SK-N-SH (cell line): ENCODE results near the gene GALM. TPM values are rescaled to one million over a fixed set of nuclear protein-coding genes. Genes with fewer than 3 reads are reported as not detected.

ENCODE experiments used
- CTCF ChIA-PET: fragments of 300-600, 350-600 bp; formaldehyde crosslinking; extraction: SDS; loops from one replicate; lab custom pipeline; 2021; lab: Yijun Ruan, JAX
- POLR2A ChIA-PET: fragments of 350-600 bp; sonication (Branson Sonifier 250); formaldehyde crosslinking; extraction: SDS; loops from one replicate; lab custom pipeline; 2020; ENCODE audit warnings: antibody characterized with exemption, inconsistent platforms; lab: Yijun Ruan, JAX
- DNase-seq: peaks from one replicate; pipeline ENCODE4 v3.0.0; 2012
- H2AFZ ChIP-seq: fragments of 200-600 bp; sonication (generic); 2 replicates; pipeline ENCODE4 v1.8.1; 2016; ENCODE audit warnings: antibody characterized with exemption, mild to moderate bottlenecking, low read depth
- H3F3A ChIP-seq: fragments of 200-600 bp; sonication (generic); replicated peaks from 2 replicates; pipeline ENCODE3; 2016; ENCODE audit warnings: antibody characterized with exemption, mild to moderate bottlenecking; ENCODE audit not compliant: insufficient read depth
- H3K27ac ChIP-seq, 2 experiments: fragments of 200-500 bp in 1 of 2; fragments of 200-600 bp in 1 of 2; sonication (Bioruptor generic) in 1 of 2; sonication (generic), shearing (Covaris generic) in 1 of 2; 2 replicates each; pipeline versions ENCODE4 v1.5.1 to v1.6.1; 2014 to 2016; ENCODE audit warnings: low read depth in 2 of 2, inconsistent platforms in 1 of 2, low read length in 1 of 2, mild to moderate bottlenecking in 1 of 2, mixed read lengths in 1 of 2
- H3K27me3 ChIP-seq: fragments of 200-600 bp; sonication (generic), shearing (Covaris generic); 2 replicates; pipeline ENCODE4 v1.6.1; 2016; ENCODE audit warnings: mixed run types; ENCODE audit not compliant: insufficient read depth
- H3K36me3 ChIP-seq, 2 experiments: fragments of 200-500 bp in 1 of 2; fragments of 200-600 bp in 1 of 2; sonication (Bioruptor generic) in 1 of 2; sonication (generic) in 1 of 2; replicated peaks in 1 of 2; 2 replicates each; pipeline versions ENCODE3 to v1.5.1; 2014 to 2016; ENCODE audit warnings: low read length in 1 of 2, mild to moderate bottlenecking in 1 of 2; ENCODE audit not compliant: insufficient read depth in 2 of 2, control insufficient read depth in 1 of 2
- H3K4me1 ChIP-seq, 2 experiments: fragments of 200-500 bp in 1 of 2; fragments of 200-600 bp in 1 of 2; sonication (Bioruptor generic) in 1 of 2; sonication (generic), shearing (Covaris generic) in 1 of 2; 2 replicates each; pipeline versions ENCODE4 v1.5.1 to v1.6.1; 2014 to 2016; ENCODE audit warnings: low read depth in 1 of 2, low read length in 1 of 2, mixed run types in 1 of 2; ENCODE audit not compliant: insufficient read depth in 2 of 2, control insufficient read depth in 1 of 2
- H3K4me2 ChIP-seq: fragments of 200-600 bp; sonication (generic), shearing (Covaris generic); 2 replicates; pipeline ENCODE4 v1.6.1; 2017; ENCODE audit warnings: mixed run types
- H3K4me3 ChIP-seq, 2 experiments: fragments of 200-500 bp in 1 of 2; fragments of 200-600 bp in 1 of 2; sonication (Bioruptor generic) in 1 of 2; sonication (generic), shearing (Covaris generic) in 1 of 2; 2 replicates each; pipeline versions ENCODE4 v1.5.1 to v1.8.1; 2014 to 2016; ENCODE audit warnings: low read depth in 2 of 2, inconsistent platforms in 1 of 2, low read length in 1 of 2, mild to moderate bottlenecking in 1 of 2, mixed read lengths in 1 of 2, moderate library complexity in 1 of 2
- H3K79me2 ChIP-seq: fragments of 200-600 bp; sonication (generic); 2 replicates; pipeline ENCODE4 v1.8.1; 2017; ENCODE audit warnings: mild to moderate bottlenecking; ENCODE audit not compliant: insufficient read depth
- H3K9ac ChIP-seq: fragments of 200-600 bp; sonication (generic); 2 replicates; pipeline ENCODE4 v1.6.1; 2017; ENCODE audit warnings: mixed run types
- H3K9me2 ChIP-seq: fragments of 200-600 bp; sonication (generic); 2 replicates; pipeline ENCODE4 v1.6.1; 2017; ENCODE audit warnings: mixed run types
- H3K9me3 ChIP-seq: fragments of 200-600 bp; sonication (generic); 2 replicates; pipeline ENCODE4 v1.6.1; 2017; ENCODE audit warnings: mixed run types, mild to moderate bottlenecking, moderate library complexity
- H4K20me1 ChIP-seq: fragments of 200-600 bp; sonication (generic); 2 replicates; pipeline ENCODE4 v1.6.1; 2017; ENCODE audit warnings: mild to moderate bottlenecking, mixed run types; ENCODE audit not compliant: insufficient read depth
- EP300 ChIP-seq, 2 experiments: IDR thresholded peaks; 2 replicates each; pipeline versions ENCODE4 v1.4.0 to v1.6.1; 2012; ENCODE audit warnings: borderline replicate concordance in 1 of 2, low read depth in 1 of 2, low read length in 1 of 2
- EZH2phosphoT487 ChIP-seq: fragments of 200-600 bp; sonication (generic); IDR thresholded peaks from 2 replicates; pipeline ENCODE4 v1.6.1; 2017; ENCODE audit warnings: low read depth, mixed run types, mild to moderate bottlenecking, antibody characterized with exemption, moderate library complexity, borderline replicate concordance
- FOSL2 ChIP-seq: IDR thresholded peaks from 2 replicates; pipeline ENCODE4 v1.4.0; 2012; ENCODE audit warnings: low read depth, mild to moderate bottlenecking, moderate library complexity, borderline replicate concordance
- GATA2 ChIP-seq: sonication (generic); formaldehyde crosslinking; IDR thresholded peaks from 2 replicates; pipeline ENCODE4 v1.5.0; 2020; ENCODE audit warnings: mild to moderate bottlenecking, missing genetic modification reagents
- IRF3 ChIP-seq: fragments of 150-350 bp; IDR thresholded peaks from 2 replicates; pipeline ENCODE4 v1.6.1; 2016; ENCODE audit warnings: mild to moderate bottlenecking, low read depth, low read length
- MAX ChIP-seq: IDR thresholded peaks from 2 replicates; pipeline ENCODE4 v1.4.0; 2012; ENCODE audit warnings: low read depth
- MXI1 ChIP-seq: IDR thresholded peaks from 2 replicates; pipeline ENCODE4 v1.6.1; 2012; ENCODE audit warnings: mild to moderate bottlenecking, low read depth, low read length, improper control_type of control experiment
- NRF1 ChIP-seq: IDR thresholded peaks from 2 replicates; pipeline ENCODE4 v1.6.1; 2012; ENCODE audit warnings: low read depth, mild to moderate bottlenecking, low read length
- PBX3 ChIP-seq: IDR thresholded peaks from 2 replicates; pipeline ENCODE4; 2012
- RAD21 ChIP-seq: IDR thresholded peaks from 2 replicates; pipeline ENCODE4 v1.6.1; 2012; ENCODE audit warnings: mild to moderate bottlenecking, low read length
- RCOR1 ChIP-seq: fragments of 150-350 bp; IDR thresholded peaks from 2 replicates; pipeline ENCODE4 v1.6.1; 2017; ENCODE audit warnings: antibody characterized with exemption, low read length
- REST ChIP-seq: IDR thresholded peaks from 2 replicates; pipeline ENCODE4 v1.6.1; 2012; ENCODE audit warnings: mild to moderate bottlenecking, low read depth, low read length, moderate library complexity
- RFX5 ChIP-seq: IDR thresholded peaks from 2 replicates; pipeline ENCODE4 v1.6.1; 2012; ENCODE audit warnings: mild to moderate bottlenecking, improper control_type of control experiment, low read length
- RXRA ChIP-seq: IDR thresholded peaks from 2 replicates; pipeline ENCODE4 v1.4.0; 2012; ENCODE audit warnings: low read depth, mild to moderate bottlenecking, borderline replicate concordance
- SMC3 ChIP-seq: IDR thresholded peaks from 2 replicates; pipeline ENCODE4 v1.6.1; 2012; ENCODE audit warnings: low read depth, low read length, improper control_type of control experiment
- TCF12 ChIP-seq: IDR thresholded peaks from 2 replicates; pipeline ENCODE4 v1.4.0; 2012
- TEAD4 ChIP-seq: IDR thresholded peaks from 2 replicates; pipeline ENCODE4 v1.4.0; 2012; ENCODE audit warnings: mild to moderate bottlenecking, borderline replicate concordance; ENCODE audit not compliant: insufficient read depth
- USF2 ChIP-seq: fragments of 150-350 bp; IDR thresholded peaks from 2 replicates; pipeline ENCODE4 v1.6.1; 2017; ENCODE audit warnings: antibody characterized with exemption, low read length, low read depth, borderline replicate concordance
- WGBS: methylation state at CpG from one replicate; pipeline ENCODE4 v1.1.6; 2017; ENCODE audit warnings: low lambda C conversion rate; 5-methylcytosine and 5-hydroxymethylcytosine counted together
- polyA plus RNA-seq, 3 experiments: library from polyadenylated mRNA; depleted of rRNA; stranded (reverse); fragments of >200 nt; gene quantifications; 2 replicates each; pipeline ENCODE4 v1.2.3, GENCODE V29; 2012

The GALM gene
- polyA plus RNA-seq, 1 of the 3 experiments (the other 2 are of a cell fraction) = 17.9 TPM

GRCh38 chr2:38712871-38713270 lies 47.0 kb downstream of the GALM start:
- no peak for DNase-seq
- no peaks in the 10 kb centered on the region for H3K36me3 ChIP-seq
- no peaks in the 10 kb centered on the region for H4K20me1 ChIP-seq
- no peaks in the 10 kb centered on the region for H3F3A ChIP-seq
- POLR2A ChIA-PET = interaction anchor here (1.1 kb wide), 1 partner anchor 39 kb away, joined by 4 read pairs; the partner anchor contains the start of gene SRSF7
- no peak overlapping the region for H3K4me3 ChIP-seq
- CTCF ChIA-PET = interaction anchor here (1.4 kb wide), 1 partner anchor 14 kb away, joined by 4 read pairs; no protein-coding TSS in a partner anchor
- no peak overlapping the region for H3K4me2 ChIP-seq
- no peak overlapping the region for H3K27ac ChIP-seq
- no peaks in the 10 kb centered on the region for H3K4me1 ChIP-seq
- H3K79me2 ChIP-seq = no peaks in the 10 kb centered on the region
- H3K9me2 ChIP-seq = no peaks in the 10 kb centered on the region
- 69% methylated on average over 4 of the region's 4 CpGs for WGBS
- no peak overlapping the region for H2AFZ ChIP-seq
- H3K9ac ChIP-seq = no peak overlapping the region
- no peak for TF ChIP-seq EZH2phosphoT487
- no peak for TF ChIP-seq PBX3
- no peak for TF ChIP-seq SMC3
- TF ChIP-seq RCOR1 = no peak
- TF ChIP-seq IRF3 = no peak
- TF ChIP-seq MAX = no peak
- TF ChIP-seq GATA2 (CRISPR knock-in tag) = no peak
- no peak for TF ChIP-seq FOSL2
- no peak for TF ChIP-seq RXRA
- no peak for TF ChIP-seq RAD21
- no peak for TF ChIP-seq REST
- no peak for TF ChIP-seq TEAD4
- no peak for TF ChIP-seq RFX5
- TF ChIP-seq EP300 (IDR thresholded peaks at IDR 0.05; ENCODE audit: borderline replicate concordance in 1 of 2, low read depth in 1 of 2, low read length in 1 of 2) = no peak
- TF ChIP-seq NRF1 = no peak
- no peak for TF ChIP-seq USF2
- TF ChIP-seq MXI1 = no peak
- no peak for TF ChIP-seq TCF12
- no peaks in the 10 kb centered on the region for H3K9me3 ChIP-seq
- no peaks in the 10 kb centered on the region for H3K27me3 ChIP-seq
